ENCODE measurements around the gene YWHAG. TPM values are rescaled to one million over a fixed set of nuclear protein-coding genes. Genes with fewer than 3 reads are reported as not detected.

Gene YWHAG
- total and polyA plus RNA-seq, 2 experiments from 2014 or later: 82.2 to 179 TPM

DNA sequence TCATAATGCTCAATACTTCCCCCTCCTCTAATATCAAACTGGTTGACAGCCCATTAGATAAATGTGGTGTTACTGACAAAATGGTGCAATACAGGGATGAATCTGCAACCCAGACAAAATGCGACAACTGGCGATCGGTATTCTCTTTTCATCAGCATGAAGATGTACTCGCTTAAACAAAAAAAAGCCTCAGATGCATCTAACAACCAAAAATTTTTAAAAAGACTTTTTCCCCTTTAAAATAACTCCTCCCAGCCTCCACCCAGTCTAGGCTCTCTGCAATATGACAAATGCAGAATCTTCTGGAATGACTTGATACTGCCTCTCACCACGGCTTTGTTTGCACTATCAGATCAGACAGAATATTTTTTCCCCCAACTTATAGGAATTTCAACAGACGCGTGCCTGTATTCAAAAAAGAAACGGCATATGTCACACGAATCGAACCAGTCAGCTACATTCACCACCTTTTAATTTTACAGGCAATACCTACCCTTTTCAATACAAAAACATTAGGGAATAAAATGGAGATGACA is 1.2 kb downstream of the YWHAG start:
- TF ChIP-seq EZH2phosphoT487 (IDR thresholded peaks at IDR 0.05; ENCODE audit: unreplicated experiment): no peak
- TF ChIP-seq ZNF331 (CRISPR knock-in tag; IDR thresholded peaks at IDR 0.05; ENCODE audit: low read depth): no peak
- Histone ChIP-seq H3K9me2 (ENCODE audit: insufficient read depth) (no peaks in the 10 kb centered on the region), H4K20me1 (replicated peaks; ENCODE audit: insufficient read depth) (peaks cover 54% of the 10 kb centered on the region), H2AFZ (no peak overlapping the region), H3K79me2 (replicated peaks; ENCODE audit: insufficient read depth) (peaks cover 62% of the 10 kb centered on the region), H3K4me2 (peak overlapping the region; percentile 82), H3K4me3 (peak overlapping the region; percentile 99), H3K4me1 (ENCODE audit: insufficient read depth) (peaks cover 41% of the 10 kb centered on the region), H3K27ac (ENCODE audit: low read depth) (peak overlapping the region; percentile 93), H3F3A (replicated peaks; ENCODE audit: low read depth) (peaks cover 3% of the 10 kb centered on the region; the same call in 1 of the 2 replicates), H3K27me3 (ENCODE audit: insufficient read depth) (no peaks in the 10 kb centered on the region), H3K36me3 (ENCODE audit: insufficient read depth) (peaks cover 21% of the 10 kb centered on the region)
- DNase-seq (ENCODE audit: low spot score): no peak
- H3K27ac Mint-ChIP-seq: peak overlapping the region; percentile 98
- no peaks in the 10 kb centered on the region; the same call in 2 of the 3 replicates for H3K9me3 Mint-ChIP-seq
- peak overlapping the region; percentile 94 for H3K4me3 Mint-ChIP-seq
- peaks cover 55% of the 10 kb centered on the region for H3K36me3 Mint-ChIP-seq (ENCODE audit: low read depth)
- peaks cover 14% of the 10 kb centered on the region for H3K27me3 Mint-ChIP-seq (ENCODE audit: insufficient read depth, low read depth, poor library complexity)
- ATAC-seq: no peak
- H3K4me1 Mint-ChIP-seq: peaks cover 33% of the 10 kb centered on the region

DNA sequence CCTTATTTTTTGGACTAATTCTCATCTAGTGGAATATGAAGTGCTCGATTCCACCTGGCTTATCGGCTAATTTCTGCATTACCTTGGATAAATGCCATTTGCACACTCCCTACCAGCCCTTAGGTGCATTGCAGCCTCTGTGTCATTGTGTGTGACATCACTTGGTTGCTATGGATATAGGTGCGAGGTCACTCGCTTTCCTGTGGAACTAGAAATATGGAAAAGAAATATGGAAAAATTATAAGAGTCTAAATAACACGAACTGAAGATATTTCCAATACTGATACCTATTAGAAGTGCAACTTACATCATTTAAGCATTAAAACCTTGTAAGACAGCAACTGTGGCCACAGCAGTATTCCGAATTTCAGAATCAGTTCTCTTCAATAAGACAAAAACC is 2.0 kb downstream of the YWHAG start:
- H3K4me3 Mint-ChIP-seq: peak overlapping the region; percentile 94
- Histone ChIP-seq H3K27ac (ENCODE audit: low read depth) (no peak overlapping the region), H3K9me2 (ENCODE audit: insufficient read depth) (no peaks in the 10 kb centered on the region), H3K4me2 (peak overlapping the region; percentile 82), H3K4me1 (ENCODE audit: insufficient read depth) (peaks cover 41% of the 10 kb centered on the region), H3F3A (replicated peaks; ENCODE audit: low read depth) (peaks cover 8% of the 10 kb centered on the region; the same call in 1 of the 2 replicates), H3K27me3 (ENCODE audit: insufficient read depth) (no peaks in the 10 kb centered on the region), H3K79me2 (replicated peaks; ENCODE audit: insufficient read depth) (peaks cover 69% of the 10 kb centered on the region), H4K20me1 (replicated peaks; ENCODE audit: insufficient read depth) (peaks cover 61% of the 10 kb centered on the region), H3K36me3 (ENCODE audit: insufficient read depth) (peaks cover 22% of the 10 kb centered on the region), H2AFZ (no peak overlapping the region), H3K4me3 (peak overlapping the region; percentile 99)
- H3K27me3 Mint-ChIP-seq (ENCODE audit: insufficient read depth, low read depth, poor library complexity): peaks cover 14% of the 10 kb centered on the region
- no peak overlapping the region for H3K27ac Mint-ChIP-seq
- peaks cover 62% of the 10 kb centered on the region for H3K36me3 Mint-ChIP-seq (ENCODE audit: low read depth)
- ATAC-seq (no peak), DNase-seq (ENCODE audit: low spot score) (no peak)
- peaks cover 5% of the 10 kb centered on the region; the same call in 2 of the 3 replicates for H3K9me3 Mint-ChIP-seq
- TF ChIP-seq EZH2 (IDR thresholded peaks at IDR 0.05; ENCODE audit: low read depth, unreplicated experiment) (no peak), POLR2AphosphoS5 (IDR thresholded peaks at IDR 0.05; ENCODE audit: low read depth) (no peak), CREB1 (CRISPR knock-in tag; IDR thresholded peaks at IDR 0.05; ENCODE audit: low read depth) (no peak), NANOG (IDR thresholded peaks at IDR 0.05; ENCODE audit: borderline replicate concordance) (no peak), EZH2phosphoT487 (IDR thresholded peaks at IDR 0.05; ENCODE audit: unreplicated experiment) (no peak), ZNF114 (CRISPR knock-in tag; IDR thresholded peaks at IDR 0.05) (no peak)
- TF ChIP-seq, protein P1, sequence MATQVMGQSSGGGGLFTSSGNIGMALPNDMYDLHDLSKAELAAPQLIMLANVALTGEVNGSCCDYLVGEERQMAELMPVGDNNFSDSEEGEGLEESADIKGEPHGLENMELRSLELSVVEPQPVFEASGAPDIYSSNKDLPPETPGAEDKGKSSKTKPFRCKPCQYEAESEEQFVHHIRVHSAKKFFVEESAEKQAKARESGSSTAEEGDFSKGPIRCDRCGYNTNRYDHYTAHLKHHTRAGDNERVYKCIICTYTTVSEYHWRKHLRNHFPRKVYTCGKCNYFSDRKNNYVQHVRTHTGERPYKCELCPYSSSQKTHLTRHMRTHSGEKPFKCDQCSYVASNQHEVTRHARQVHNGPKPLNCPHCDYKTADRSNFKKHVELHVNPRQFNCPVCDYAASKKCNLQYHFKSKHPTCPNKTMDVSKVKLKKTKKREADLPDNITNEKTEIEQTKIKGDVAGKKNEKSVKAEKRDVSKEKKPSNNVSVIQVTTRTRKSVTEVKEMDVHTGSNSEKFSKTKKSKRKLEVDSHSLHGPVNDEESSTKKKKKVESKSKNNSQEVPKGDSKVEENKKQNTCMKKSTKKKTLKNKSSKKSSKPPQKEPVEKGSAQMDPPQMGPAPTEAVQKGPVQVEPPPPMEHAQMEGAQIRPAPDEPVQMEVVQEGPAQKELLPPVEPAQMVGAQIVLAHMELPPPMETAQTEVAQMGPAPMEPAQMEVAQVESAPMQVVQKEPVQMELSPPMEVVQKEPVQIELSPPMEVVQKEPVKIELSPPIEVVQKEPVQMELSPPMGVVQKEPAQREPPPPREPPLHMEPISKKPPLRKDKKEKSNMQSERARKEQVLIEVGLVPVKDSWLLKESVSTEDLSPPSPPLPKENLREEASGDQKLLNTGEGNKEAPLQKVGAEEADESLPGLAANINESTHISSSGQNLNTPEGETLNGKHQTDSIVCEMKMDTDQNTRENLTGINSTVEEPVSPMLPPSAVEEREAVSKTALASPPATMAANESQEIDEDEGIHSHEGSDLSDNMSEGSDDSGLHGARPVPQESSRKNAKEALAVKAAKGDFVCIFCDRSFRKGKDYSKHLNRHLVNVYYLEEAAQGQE (IDR thresholded peaks at IDR 0.05; ENCODE audit: unreplicated experiment): no peak
- TF ChIP-seq, protein P2, sequence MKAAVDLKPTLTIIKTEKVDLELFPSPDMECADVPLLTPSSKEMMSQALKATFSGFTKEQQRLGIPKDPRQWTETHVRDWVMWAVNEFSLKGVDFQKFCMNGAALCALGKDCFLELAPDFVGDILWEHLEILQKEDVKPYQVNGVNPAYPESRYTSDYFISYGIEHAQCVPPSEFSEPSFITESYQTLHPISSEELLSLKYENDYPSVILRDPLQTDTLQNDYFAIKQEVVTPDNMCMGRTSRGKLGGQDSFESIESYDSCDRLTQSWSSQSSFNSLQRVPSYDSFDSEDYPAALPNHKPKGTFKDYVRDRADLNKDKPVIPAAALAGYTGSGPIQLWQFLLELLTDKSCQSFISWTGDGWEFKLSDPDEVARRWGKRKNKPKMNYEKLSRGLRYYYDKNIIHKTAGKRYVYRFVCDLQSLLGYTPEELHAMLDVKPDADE (IDR thresholded peaks at IDR 0.05): no peak
- H3K4me1 Mint-ChIP-seq: peaks cover 39% of the 10 kb centered on the region
